Heart left ventricle (tissue), 13 donors: Measurements from ENCODE around the gene OPN1MW.

Experiments used
- CTCF ChIP-seq, 12 donors: fragments of 200-600 bp; sonication (generic) in 4 of 12; IDR thresholded peaks; one replicate each; pipeline versions ENCODE4 v1.5.0 to v1.8.0; 2018 to 2022; ENCODE audit warnings: antibody characterized with exemption in 12 of 12, mild to moderate bottlenecking in 5 of 12
- POLR2A ChIP-seq, 2 donors: fragments of 450-650 bp; IDR thresholded peaks; one replicate each; pipeline ENCODE4 v1.6.1; 2017; ENCODE audit warnings: antibody characterized with exemption in 2 of 2, mild to moderate bottlenecking in 2 of 2, moderate library complexity in 2 of 2
- donor health status: ischemic (EF 13 %, LVEDD 7.1; RV severe dilation, severe dysfunction).
- donor health status: DM: no; HTN: yes; CAD: no.
- donor health status: DM: no; HTN: no; CAD: no.
- donor health status: ischemic (EF 25% LVEDD 6.9; RV normal size, moderate dysfunction).
- donor health status: ischemic (EF 25% LVEDD 5.7; RV mildly dilated, moderate dysfunction).
- donor health status: ischemic (EF 35%, LVEDD 5.7; RV mildly dilated, moderate dysfunction).
- donor health status: nonischemic (EF 11% LVEDD 7.7; RV severe dilation, severe dysfunction).
- donor health status: DM: yes; HTN: yes; CAD: no.
- donor health status: PGD.
- donor health status: ischemic (EF 29% LVEDD 5.4; RV normal size, mild dysfunction).
- donor health status: nonischemic (EF 23%, LVEDD 6.1; RV moderate dilation, normal function).

DNA sequence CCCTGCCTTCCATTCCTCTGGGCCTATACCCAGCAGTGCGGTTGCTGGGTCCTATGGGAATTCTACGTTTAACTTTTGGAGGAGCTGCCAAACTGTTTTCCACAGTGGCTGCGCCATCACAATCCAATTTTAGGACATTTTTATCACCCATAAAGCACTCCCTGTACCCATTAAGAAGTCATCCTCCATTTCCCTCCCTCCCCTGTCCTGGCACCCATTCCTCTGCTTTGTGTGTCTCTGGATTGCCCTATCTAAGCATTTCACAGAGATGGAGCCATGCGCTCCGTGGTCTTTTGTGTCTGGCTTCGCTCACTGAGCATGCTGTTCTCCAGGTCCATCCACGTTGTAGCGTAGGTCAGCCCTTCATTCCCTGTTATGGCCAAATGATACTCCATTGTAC is 40.0 kb upstream of the OPN1MW start:
- TF ChIP-seq CTCF (IDR thresholded peaks at IDR 0.05) = no peak
- no peak for TF ChIP-seq POLR2A (IDR thresholded peaks at IDR 0.05)
